Activated CD4-positive, alpha-beta T cell treated with anti-CD3 and anti-CD28 coated beads, Interleukin-2, amount 50 U/mL, for 16 hours (primary cell): ENCODE results near the gene LURAP1L.
"Not testable (repeated sequence)": the region's sequence is repeated elsewhere in the genome, so short reads cannot be mapped to it uniquely, and the experiment has no call there.

Experiments used
- DNase-seq: peaks from one replicate; pipeline ENCODE4 v3.0.0-alpha.2; 2020

LURAP1L gene

DNA sequence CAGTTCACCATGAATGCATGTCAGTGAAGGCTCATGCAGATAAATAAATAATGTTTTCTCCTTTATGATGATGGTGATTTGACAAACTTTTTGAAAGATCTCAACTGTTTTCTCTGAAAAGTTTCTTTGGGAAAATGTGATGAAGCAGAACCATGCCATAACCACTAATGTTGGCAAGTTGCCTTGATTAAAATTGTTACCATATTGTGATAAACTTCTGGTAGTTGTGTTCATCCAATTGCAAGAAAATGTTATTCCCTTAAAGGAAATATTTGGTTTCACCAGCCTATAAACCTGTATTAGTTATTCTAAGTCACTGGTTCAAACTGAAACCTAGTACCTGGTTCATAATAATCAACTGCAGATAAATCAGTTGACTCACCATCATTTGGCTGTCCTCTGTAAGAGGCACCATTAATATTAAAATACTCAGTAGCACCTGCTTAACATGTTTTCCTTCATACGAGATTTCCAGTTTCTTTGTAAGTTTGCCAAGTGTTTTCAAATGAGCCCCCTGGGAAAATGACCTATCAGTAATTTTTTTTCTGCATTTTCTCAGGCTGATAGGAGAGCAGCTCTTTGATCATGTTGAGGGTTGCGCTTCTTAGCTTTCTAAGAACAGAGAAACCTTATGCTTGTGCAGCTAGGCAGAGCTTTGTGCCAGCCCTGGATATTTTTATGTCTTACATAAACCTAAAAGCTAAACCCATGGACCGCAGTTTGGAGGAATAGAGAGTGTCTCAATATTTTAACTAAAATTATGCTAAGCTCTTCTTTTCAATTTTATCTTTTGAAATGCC is 88.0 kb downstream of the LURAP1L start:
- DNase-seq: no peak

DNA sequence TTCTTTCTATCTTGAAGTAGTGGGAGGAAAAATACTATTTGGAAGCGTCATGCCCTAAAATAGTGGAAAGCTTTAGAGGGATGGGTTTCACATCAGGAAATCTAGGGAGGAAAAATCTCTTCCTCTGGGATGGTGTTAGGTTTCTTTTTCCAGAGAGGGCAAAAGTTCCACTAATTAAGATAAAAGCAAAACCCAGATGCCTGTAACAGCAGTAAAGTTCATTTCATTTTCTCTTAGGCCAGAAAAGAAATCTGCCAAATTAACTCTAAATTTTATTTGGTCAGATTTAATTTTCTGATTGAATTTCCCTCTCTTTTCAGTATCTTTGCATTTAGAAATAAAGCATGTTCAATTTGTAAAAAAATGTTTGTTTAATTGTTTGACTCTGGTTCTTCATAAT is 88.8 kb downstream of the LURAP1L start:
- no peak for DNase-seq

GRCh38 chr9:12865380-12865779 is 90.6 kb downstream of the LURAP1L start:
- not testable (repeated sequence) for DNase-seq
